ENCODE results near the gene FAU. TPM values are rescaled to one million over a fixed set of nuclear protein-coding genes. Genes with fewer than 3 reads are reported as not detected.

The FAU gene
- total RNA-seq, 4 donors from 2014 or later, result 524 to 2,189 (median 600) TPM

DNA sequence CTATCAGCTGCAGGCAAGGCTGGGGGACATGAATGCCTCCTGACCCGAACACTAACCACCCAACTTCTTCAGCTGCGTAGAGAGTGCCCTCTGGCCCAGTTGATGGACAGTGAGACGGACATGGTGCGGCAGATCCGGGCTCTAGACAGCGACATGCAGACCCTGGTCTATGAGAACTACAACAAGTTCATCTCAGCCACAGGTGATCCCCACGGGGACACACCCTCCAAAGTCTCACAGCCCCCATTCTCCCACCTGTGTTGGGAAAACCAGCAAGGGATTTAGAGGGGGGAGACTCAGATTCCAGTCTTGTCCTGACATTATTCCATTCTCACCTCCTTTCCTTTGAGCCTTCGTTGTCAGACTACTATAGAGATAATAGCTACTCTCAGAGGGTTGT is 25.0 kb downstream of the FAU start:
- Histone ChIP-seq H3K4me1 (peaks cover 12 to 15% of the 10 kb centered on the region in 2 donors), H3K27me3 (no peaks in the 10 kb centered on the region), H3K36me3 (peaks cover 0 to 3% of the 10 kb centered on the region in 2 donors), H3K27ac (peak overlapping the region; percentile 60 to 87 (median 82)), H3K9me3 (no peaks in the 10 kb centered on the region), H3K4me3 (replicated peaks in 1 of 3) (peak overlapping the region in 2 of 3 donors; percentile 55 to 84)
- TF ChIP-seq, protein P1, sequence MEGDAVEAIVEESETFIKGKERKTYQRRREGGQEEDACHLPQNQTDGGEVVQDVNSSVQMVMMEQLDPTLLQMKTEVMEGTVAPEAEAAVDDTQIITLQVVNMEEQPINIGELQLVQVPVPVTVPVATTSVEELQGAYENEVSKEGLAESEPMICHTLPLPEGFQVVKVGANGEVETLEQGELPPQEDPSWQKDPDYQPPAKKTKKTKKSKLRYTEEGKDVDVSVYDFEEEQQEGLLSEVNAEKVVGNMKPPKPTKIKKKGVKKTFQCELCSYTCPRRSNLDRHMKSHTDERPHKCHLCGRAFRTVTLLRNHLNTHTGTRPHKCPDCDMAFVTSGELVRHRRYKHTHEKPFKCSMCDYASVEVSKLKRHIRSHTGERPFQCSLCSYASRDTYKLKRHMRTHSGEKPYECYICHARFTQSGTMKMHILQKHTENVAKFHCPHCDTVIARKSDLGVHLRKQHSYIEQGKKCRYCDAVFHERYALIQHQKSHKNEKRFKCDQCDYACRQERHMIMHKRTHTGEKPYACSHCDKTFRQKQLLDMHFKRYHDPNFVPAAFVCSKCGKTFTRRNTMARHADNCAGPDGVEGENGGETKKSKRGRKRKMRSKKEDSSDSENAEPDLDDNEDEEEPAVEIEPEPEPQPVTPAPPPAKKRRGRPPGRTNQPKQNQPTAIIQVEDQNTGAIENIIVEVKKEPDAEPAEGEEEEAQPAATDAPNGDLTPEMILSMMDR (IDR thresholded peaks at IDR 0.05), result no peak
- intact Hi-C loops (cut with DNase I), result no loop called here
- no peak for DNase-seq
- 44 to 59% methylated on average over 7 to 8 of the region's 8 CpGs for WGBS, 2 donors

DNA sequence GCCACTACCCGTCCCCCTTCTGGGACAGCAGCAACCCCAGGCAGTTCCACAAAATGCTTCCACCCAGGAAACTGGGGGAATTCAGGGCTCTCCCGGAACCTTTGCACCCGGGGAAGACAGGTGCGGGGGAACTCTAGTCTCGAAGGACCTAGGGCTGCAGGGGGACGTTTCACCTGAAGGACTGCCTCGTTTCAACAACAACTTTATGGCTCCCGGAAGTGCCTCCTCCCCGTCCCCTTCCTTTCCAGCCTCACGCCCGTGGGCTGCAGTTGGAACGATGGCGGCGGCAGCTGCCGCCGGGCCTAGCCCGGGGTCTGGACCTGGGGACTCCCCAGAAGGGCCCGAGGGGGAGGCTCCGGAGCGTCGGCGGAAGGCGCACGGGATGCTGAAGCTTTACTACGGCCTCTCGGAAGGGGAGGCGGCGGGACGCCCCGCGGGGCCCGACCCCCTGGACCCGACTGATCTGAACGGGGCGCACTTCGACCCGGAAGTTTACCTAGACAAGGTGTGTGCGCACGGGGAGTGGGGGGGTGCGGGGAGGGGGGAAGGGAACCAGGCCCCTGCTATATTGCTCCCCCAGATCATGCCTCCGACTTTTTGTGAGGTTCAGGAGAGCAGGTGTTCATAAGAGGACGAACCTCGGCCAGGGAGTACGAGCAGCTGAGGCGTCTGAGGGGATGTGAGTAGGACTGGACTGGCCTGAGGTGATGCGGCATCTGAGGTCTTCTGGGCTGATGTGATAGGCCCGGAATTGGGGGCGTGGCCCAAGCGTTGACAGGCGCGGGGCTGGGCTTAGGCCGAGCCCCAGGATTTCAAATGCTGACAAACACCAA is 25.7 kb downstream of the FAU start, which contains the start of gene VPS51:
TSS of gene VPS51 (plus strand) at position 241 of the 833 bp plus-strand sequence. CDS start at position 278, 37 bp downstream.
- TF ChIP-seq, protein P1 (IDR thresholded peaks at IDR 0.05), result peak in 1 of 6 experiments; percentile 19
- TF ChIP-seq POLR2A (IDR thresholded peaks at IDR 0.05), result peak; percentile 59 to 71
- H3K4me3 ChIP-seq (replicated peaks in 1 of 3), result peak within 1 kb of the TSS; percentile 27 to 84 (median 55)
- intact Hi-C loops (cut with DNase I), result no loop called here
- H3K27me3 ChIP-seq, result no peaks in the 10 kb centered on the region
- peaks cover 0 to 3% of the 10 kb centered on the region in 2 donors for H3K36me3 ChIP-seq
- H3K9me3 ChIP-seq, result no peaks in the 10 kb centered on the region
- H3K4me1 ChIP-seq, result peaks cover 10 to 12% of the 10 kb centered on the region in 2 donors
- DNase-seq, result peak; percentile 92 to 93
- H3K27ac ChIP-seq, result peak within 1 kb of the TSS; percentile 60 to 87 (median 82)
- WGBS, 2 donors, result 0 to 1% methylated on average over 16 to 23 of the region's 52 CpGs

DNA sequence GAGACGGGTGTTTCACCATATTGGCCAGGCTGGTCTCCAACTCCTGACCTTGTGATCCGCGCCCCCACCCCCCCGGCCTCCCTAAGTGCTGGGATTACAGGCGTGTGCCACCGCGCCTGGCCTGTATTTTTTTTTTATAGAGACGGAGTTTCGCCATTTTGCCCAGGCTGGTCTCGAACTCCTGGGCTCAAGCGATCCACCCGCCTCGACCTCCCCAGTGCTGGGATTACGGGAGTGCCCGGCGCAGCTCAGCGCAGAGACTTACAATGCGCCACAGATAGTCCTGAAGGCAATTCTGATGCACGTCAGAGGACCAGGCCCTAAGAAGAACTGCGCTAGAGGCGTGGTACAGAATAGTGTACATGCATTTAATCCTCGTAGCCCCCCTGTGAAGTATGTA is 26.5 kb downstream of the FAU start:
- no peak for TF ChIP-seq POLR2A (IDR thresholded peaks at IDR 0.05)
- TF ChIP-seq, protein P1 (IDR thresholded peaks at IDR 0.05), result no peak
- intact Hi-C loops (cut with DNase I), result no loop called here

DNA sequence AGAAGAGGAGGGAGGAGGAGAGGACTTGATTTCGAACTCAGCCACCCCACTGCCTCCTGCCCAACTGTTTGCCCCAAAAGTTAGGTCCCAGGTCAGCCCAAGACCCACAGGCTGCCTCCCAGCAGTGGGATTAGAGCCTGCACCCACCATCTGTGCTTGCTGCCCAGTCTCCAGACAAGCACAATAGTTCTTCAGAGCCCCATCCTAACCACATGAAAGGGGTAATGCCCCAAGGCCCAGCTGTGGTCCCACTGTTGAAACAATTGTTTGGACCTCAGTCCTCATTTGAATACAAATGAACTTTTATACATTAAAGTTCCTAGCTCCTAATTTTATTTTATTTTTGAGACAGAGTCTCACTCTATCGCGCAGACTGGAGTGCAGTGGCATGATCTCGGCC is 31.3 kb downstream of the FAU start:
- H3K27ac ChIP-seq, result no peak overlapping the region
- TF ChIP-seq POLR2A (IDR thresholded peaks at IDR 0.05), result no peak
- TF ChIP-seq, protein P1 (IDR thresholded peaks at IDR 0.05), result no peak
- no peaks in the 10 kb centered on the region for H3K9me3 ChIP-seq
- DNase-seq, result no peak
- no peaks in the 10 kb centered on the region for H3K27me3 ChIP-seq
- intact Hi-C loops (cut with DNase I), result no loop called here
- peaks cover 7 to 22% of the 10 kb centered on the region in 2 donors for H3K36me3 ChIP-seq
- 96 to 98% methylated on average over 4 of the region's 4 CpGs for WGBS, 2 donors
- peaks cover under 1 to 2% of the 10 kb centered on the region in 2 donors for H3K4me1 ChIP-seq
- no peak overlapping the region for H3K4me3 ChIP-seq (replicated peaks in 1 of 3)

More for the DNA sequence above, 26.5 kb downstream of the FAU start:
- peaks cover 0 to 3% of the 10 kb centered on the region in 2 donors for H3K36me3 ChIP-seq
- H3K27ac ChIP-seq, result peak overlapping the region in 2 of 3 donors; percentile 47 to 82
- H3K9me3 ChIP-seq, result no peaks in the 10 kb centered on the region
- WGBS, 2 donors, result 75 to 83% methylated on average over 20 to 22 of the region's 22 CpGs
- H3K4me1 ChIP-seq, result peaks cover 9 to 12% of the 10 kb centered on the region in 2 donors
- no peak overlapping the region for H3K4me3 ChIP-seq (replicated peaks in 1 of 3)
- no peaks in the 10 kb centered on the region for H3K27me3 ChIP-seq
- DNase-seq, result no peak

DNA sequence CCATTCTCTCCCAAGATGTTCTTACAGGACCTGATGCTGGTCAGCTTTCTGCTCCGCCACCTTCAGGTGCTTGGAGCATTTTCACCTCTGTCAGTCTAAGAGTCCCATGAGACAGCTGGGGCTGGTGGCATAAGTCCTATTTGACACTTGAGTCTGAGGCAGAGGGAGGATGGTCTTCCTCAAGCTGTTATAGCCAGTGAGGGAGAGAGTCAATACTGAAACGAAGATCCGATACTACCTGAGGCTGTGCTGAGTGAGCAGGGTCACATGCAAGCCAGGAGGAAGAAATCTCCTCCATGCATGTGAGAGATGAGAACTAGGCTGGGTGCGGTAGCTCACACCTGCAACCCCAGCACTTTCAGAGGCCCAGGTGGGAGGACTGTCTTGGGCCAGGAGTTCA is 32.3 kb downstream of the FAU start:
- no peak overlapping the region for H3K4me3 ChIP-seq (replicated peaks in 1 of 3)
- peaks cover 6 to 11% of the 10 kb centered on the region in 2 donors for H3K4me1 ChIP-seq
- no peak for TF ChIP-seq POLR2A (IDR thresholded peaks at IDR 0.05)
- TF ChIP-seq, protein P1 (IDR thresholded peaks at IDR 0.05), result no peak

More for the DNA sequence above, 32.3 kb downstream of the FAU start:
- Histone ChIP-seq H3K36me3 (peaks cover 7 to 22% of the 10 kb centered on the region in 2 donors), H3K27me3 (no peaks in the 10 kb centered on the region), H3K27ac (no peak overlapping the region), H3K9me3 (no peaks in the 10 kb centered on the region)
- 97 to 98% methylated on average over 4 of the region's 4 CpGs for WGBS, 2 donors
- no peak for DNase-seq
- intact Hi-C loops (cut with DNase I), result no loop called here

All from thyroid gland (tissue), 4 donors.